CD4-positive, CD25-positive, alpha-beta regulatory T cell (primary cell): ENCODE measurements around the gene ZMIZ2. TPM values are rescaled to one million over a fixed set of nuclear protein-coding genes. Genes with fewer than 3 reads are reported as not detected.
"Not testable (repeated sequence)": the region's sequence is repeated elsewhere in the genome, so short reads cannot be mapped to it uniquely, and the experiment has no call there.

Experiments
- ATAC-seq, 2 donors: fragments of 150-1000 bp; cut with Tn5 transposase; one replicate each; pipeline ENCODE4 v1.10.0; 2021; ENCODE audit warnings: low read depth in 2 of 2, moderate number of reproducible peaks in 2 of 2, moderate library complexity in 1 of 2
- DNase-seq, 3 donors: peaks; one replicate each; pipeline versions ENCODE4 v3.0.0 to v3.0.0-alpha.2; 2012 to 2022; ENCODE audit warnings: mixed read lengths in 1 of 3
- H3K27ac ChIP-seq: one replicate; pipeline ENCODE4 v1.7.0; 2013; ENCODE audit warnings: mild to moderate bottlenecking, low read length; ENCODE audit not compliant: insufficient read depth, poor library complexity, severe bottlenecking
- H3K27me3 ChIP-seq: one replicate; pipeline ENCODE4 v1.7.0; 2013; ENCODE audit warnings: low read length; ENCODE audit not compliant: control insufficient read depth, insufficient read depth
- H3K36me3 ChIP-seq: one replicate; pipeline ENCODE4 v1.7.0; 2013; ENCODE audit warnings: mild to moderate bottlenecking, low read length, moderate library complexity; ENCODE audit not compliant: control insufficient read depth, insufficient read depth
- H3K4me1 ChIP-seq: 2 replicates; pipeline ENCODE4 v1.7.0; 2013; ENCODE audit warnings: mild to moderate bottlenecking, low read length; ENCODE audit not compliant: insufficient read depth, control insufficient read depth, poor library complexity, severe bottlenecking
- H3K4me3 ChIP-seq: one replicate; pipeline ENCODE4 v1.7.0; 2013; ENCODE audit warnings: low read depth, mild to moderate bottlenecking, low read length, moderate library complexity
- H3K9me3 ChIP-seq, 2 experiments: 1 replicate in 1 of 2; 2 replicates in 1 of 2; pipeline ENCODE4 v1.7.0; 2013; ENCODE audit warnings: low read length in 2 of 2, mild to moderate bottlenecking in 1 of 2, moderate library complexity in 1 of 2; ENCODE audit not compliant: control insufficient read depth in 2 of 2
- H3K27ac Mint-ChIP-seq, 3 donors: one replicate each; pipeline ENCODE4 v1.8.0; 2020 to 2022; ENCODE audit warnings: mild to moderate bottlenecking in 3 of 3, mixed read lengths in 3 of 3, moderate library complexity in 2 of 3
- H3K27me3 Mint-ChIP-seq: one replicate; pipeline ENCODE4 v1.8.0; 2022; ENCODE audit warnings: mild to moderate bottlenecking, mixed read lengths
- H3K36me3 Mint-ChIP-seq: one replicate; pipeline ENCODE4 v1.8.0; 2020; ENCODE audit warnings: mixed read lengths
- H3K4me1 Mint-ChIP-seq, 4 donors: one replicate each; pipeline ENCODE4 v1.8.0; 2020 to 2022; ENCODE audit warnings: mixed read lengths in 4 of 4, mild to moderate bottlenecking in 1 of 4
- H3K4me3 Mint-ChIP-seq, 4 donors: one replicate each; pipeline ENCODE4 v1.8.0; 2020 to 2022; ENCODE audit warnings: mild to moderate bottlenecking in 4 of 4, mixed read lengths in 4 of 4, moderate library complexity in 3 of 4
- H3K9me3 Mint-ChIP-seq, 7 donors: one replicate each; pipeline ENCODE4 v1.8.0; 2020 to 2022; ENCODE audit warnings: mixed read lengths in 7 of 7, mild to moderate bottlenecking in 3 of 7, moderate library complexity in 2 of 7
- polyA plus RNA-seq, 4 donors: library from polyadenylated mRNA; unstranded; fragments of 300-500 nt; fragmentation: Illumina TruSeq; gene quantifications; one replicate each; pipeline ENCODE4 v1.2.3, GENCODE V29; 2021
- total RNA-seq: library from RNA; stranded (reverse); gene quantifications from one replicate; pipeline ENCODE4 v1.2.3, GENCODE V29; 2022

Gene ZMIZ2, protein sequence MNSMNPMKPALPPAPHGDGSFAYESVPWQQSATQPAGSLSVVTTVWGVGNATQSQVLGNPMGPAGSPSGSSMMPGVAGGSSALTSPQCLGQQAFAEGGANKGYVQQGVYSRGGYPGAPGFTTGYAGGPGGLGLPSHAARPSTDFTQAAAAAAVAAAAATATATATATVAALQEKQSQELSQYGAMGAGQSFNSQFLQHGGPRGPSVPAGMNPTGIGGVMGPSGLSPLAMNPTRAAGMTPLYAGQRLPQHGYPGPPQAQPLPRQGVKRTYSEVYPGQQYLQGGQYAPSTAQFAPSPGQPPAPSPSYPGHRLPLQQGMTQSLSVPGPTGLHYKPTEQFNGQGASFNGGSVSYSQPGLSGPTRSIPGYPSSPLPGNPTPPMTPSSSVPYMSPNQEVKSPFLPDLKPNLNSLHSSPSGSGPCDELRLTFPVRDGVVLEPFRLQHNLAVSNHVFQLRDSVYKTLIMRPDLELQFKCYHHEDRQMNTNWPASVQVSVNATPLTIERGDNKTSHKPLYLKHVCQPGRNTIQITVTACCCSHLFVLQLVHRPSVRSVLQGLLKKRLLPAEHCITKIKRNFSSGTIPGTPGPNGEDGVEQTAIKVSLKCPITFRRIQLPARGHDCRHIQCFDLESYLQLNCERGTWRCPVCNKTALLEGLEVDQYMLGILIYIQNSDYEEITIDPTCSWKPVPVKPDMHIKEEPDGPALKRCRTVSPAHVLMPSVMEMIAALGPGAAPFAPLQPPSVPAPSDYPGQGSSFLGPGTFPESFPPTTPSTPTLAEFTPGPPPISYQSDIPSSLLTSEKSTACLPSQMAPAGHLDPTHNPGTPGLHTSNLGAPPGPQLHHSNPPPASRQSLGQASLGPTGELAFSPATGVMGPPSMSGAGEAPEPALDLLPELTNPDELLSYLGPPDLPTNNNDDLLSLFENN
- 110 TPM for total RNA-seq
- polyA plus RNA-seq, result 1 to 10 TPM; 2.9 to 5.0 (median 4.4) TPM

DNA sequence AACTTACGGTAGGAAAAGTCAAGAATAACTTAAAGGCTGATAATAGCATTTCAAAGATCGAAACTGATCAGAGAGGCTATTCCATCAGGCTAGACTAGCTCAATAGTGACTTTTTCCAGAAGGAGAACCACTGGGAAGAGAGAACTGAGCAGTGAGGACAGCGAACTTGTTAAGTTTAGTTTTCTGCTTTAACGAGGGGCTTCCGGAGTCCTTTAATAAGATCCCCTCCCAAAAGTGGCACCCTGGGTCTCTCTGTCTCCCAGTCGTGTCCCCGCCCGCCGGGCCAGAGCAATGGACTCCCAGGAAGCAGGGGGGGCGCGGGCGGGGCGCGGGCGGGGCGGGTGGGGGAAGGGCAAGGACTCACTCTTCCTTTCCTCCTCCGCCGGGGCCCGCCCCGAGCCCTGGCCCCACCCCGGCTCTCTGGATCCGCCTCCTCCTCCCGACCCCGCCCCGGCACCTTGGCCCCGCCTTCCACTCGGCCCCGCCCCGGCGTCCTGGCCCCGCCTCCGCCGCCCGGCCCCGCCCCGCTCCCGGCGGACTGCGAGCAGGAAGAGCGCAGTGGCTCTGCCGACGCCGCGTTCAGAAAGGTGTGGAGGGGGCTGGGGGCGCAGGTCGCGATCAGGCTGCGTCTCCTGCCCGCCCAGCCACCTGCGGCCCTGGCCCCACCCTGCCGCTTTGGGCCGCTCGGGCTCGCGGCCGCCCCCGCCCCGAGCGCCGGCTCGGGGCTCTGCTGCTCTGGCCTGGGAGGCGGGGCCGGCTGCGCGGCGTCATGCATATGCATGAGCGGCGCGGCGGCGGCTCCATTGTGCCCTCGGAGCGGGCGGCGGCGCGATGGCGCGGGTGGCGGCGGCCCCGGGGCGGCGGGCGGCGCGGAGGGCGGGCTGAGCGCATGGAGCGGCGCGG, at the start of gene ZMIZ2:
TSS of gene ZMIZ2 (plus strand) at position 803 of the 903 bp plus-strand sequence. CDS start 7,403 bp downstream, outside the sequence.
- H3K4me3 Mint-ChIP-seq, result peak within 1 kb of the TSS; percentile 83 to 94 (median 86)
- no peaks in the 10 kb centered on the region for H3K9me3 ChIP-seq
- H3K27ac ChIP-seq, result peak within 1 kb of the TSS; percentile 91
- H3K9me3 Mint-ChIP-seq, result no peaks in the 10 kb centered on the region
- peak within 1 kb of the TSS; percentile 83 to 93 (median 90) for H3K27ac Mint-ChIP-seq
- no peaks in the 10 kb centered on the region for H3K36me3 Mint-ChIP-seq
- no peaks in the 10 kb centered on the region for H3K27me3 ChIP-seq
- no peaks in the 10 kb centered on the region for H3K36me3 ChIP-seq
- H3K4me1 ChIP-seq, result peaks cover 35% of the 10 kb centered on the region
- peak; percentile 86 to 92 (median 88) for DNase-seq
- peaks cover 4% of the 10 kb centered on the region for H3K27me3 Mint-ChIP-seq
- peak within 1 kb of the TSS; percentile 79 for H3K4me3 ChIP-seq
- ATAC-seq, result peak; percentile 83 to 84
- H3K4me1 Mint-ChIP-seq, result peaks cover 17 to 49% (median 37%) of the 10 kb centered on the region in 4 donors

DNA sequence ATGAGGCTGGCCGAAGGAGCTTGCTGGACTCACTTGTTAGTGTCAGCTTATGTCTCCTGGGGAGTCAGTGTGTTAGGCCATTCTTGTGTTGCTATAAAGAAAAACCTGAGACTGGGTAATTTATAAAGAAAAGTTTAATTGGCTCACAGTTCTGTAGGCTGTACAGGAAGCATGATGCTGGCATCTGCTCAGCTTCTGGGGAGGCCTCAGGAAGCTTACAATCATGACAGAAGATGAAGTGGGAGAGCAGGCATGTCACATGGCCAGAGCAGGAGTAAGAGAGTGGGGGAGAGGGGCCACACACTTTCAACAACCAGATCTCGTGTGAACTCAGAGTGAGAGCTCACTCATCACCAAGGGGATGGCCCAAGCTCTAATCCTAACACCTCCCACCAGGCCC, 49.0 kb upstream of the ZMIZ2 start:
- not testable (repeated sequence) for ATAC-seq, H3K27me3 ChIP-seq, H3K4me3 ChIP-seq, H3K4me1 ChIP-seq, DNase-seq, H3K9me3 ChIP-seq, H3K27ac ChIP-seq, H3K9me3 Mint-ChIP-seq, H3K27me3 Mint-ChIP-seq, H3K4me1 Mint-ChIP-seq
- Mint-ChIP-seq H3K27ac (peak overlapping the region in 1 of 3 donors; percentile 42), H3K4me3 (peak overlapping the region in 1 of 4 donors; percentile 7), H3K36me3 (peaks cover 64% of the 10 kb centered on the region)
- H3K36me3 ChIP-seq, result peaks cover 86% of the 10 kb centered on the region

DNA sequence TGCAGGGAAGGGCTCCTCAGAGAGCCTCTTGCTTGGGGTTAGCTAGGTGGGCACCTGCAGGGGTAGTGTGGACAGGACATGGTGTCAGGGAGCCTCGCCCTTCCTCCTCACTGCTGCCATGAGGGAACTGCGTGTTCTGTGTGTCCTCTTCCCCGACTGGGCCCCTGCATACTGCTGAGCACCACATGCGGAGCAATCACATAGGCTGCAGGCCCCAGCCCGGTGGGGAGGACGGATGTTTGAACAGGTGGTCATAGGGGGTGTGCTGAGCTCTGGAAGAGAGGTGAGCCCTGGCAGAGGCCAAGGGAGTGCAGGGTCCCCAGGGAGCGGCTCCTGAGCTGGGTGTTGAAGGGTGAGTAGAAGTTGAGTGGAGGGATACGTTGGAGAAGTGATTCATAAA, 48.3 kb upstream of the ZMIZ2 start:
- H3K36me3 Mint-ChIP-seq, result peaks cover 63% of the 10 kb centered on the region
- Histone ChIP-seq H3K27me3 (no peaks in the 10 kb centered on the region), H3K4me1 (no peaks in the 10 kb centered on the region), H3K9me3 (no peaks in the 10 kb centered on the region), H3K4me3 (no peak overlapping the region), H3K36me3 (peaks cover 80% of the 10 kb centered on the region), H3K27ac (no peak overlapping the region)
- peak overlapping the region in 2 of 3 donors; percentile 32 to 42 for H3K27ac Mint-ChIP-seq
- H3K4me1 Mint-ChIP-seq, result no peaks in the 10 kb centered on the region
- H3K9me3 Mint-ChIP-seq, result peaks cover 0 to 2% (median 0%) of the 10 kb centered on the region in 7 donors
- H3K4me3 Mint-ChIP-seq, result no peak overlapping the region
- no peak for DNase-seq
- ATAC-seq, result no peak
- no peaks in the 10 kb centered on the region for H3K27me3 Mint-ChIP-seq

DNA sequence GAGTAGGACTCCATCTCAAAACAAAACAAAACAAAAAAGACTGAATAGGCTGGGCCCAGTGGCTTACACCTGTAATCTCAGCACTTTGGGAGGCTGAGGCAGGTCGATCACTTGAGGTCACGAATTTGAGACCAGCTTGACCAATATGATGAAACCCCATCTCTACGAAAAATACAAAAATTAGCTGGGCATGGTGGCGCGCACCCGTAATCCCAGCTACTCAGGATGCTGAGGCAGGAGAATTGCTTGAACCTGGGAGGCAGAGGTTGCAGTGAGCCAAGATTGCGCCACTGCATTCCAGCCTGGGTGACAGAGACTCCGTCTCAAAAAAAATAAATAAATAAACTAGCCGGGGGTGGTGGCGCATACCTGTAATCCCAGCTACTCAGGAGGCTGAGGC, 45.3 kb upstream of the ZMIZ2 start:
- peaks cover 42% of the 10 kb centered on the region for H3K36me3 Mint-ChIP-seq
- not testable (repeated sequence) for H3K9me3 ChIP-seq, DNase-seq, ATAC-seq, H3K27ac Mint-ChIP-seq, H3K4me1 Mint-ChIP-seq, H3K27me3 ChIP-seq, H3K9me3 Mint-ChIP-seq, H3K27ac ChIP-seq, H3K4me3 ChIP-seq, H3K4me3 Mint-ChIP-seq, H3K4me1 ChIP-seq, H3K27me3 Mint-ChIP-seq
- H3K36me3 ChIP-seq, result peaks cover 68% of the 10 kb centered on the region

DNA sequence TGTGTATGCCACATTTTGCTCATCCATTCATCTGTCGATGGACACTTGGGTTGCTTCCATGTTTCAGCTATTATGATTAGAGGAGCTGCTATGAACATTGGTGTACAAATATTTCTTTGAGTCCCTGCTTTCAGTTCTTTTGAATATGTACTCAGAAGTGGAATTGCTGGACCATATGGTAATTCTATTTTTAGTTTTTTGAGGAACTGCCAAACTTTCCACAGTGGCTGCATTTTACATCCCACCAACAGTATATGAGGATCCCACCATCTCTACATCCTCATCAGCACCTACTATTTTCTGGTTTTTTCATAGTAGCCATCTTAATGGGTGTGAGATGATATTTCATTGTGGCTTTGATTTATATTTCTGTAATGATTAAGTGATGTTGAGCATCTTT, 44.7 kb upstream of the ZMIZ2 start:
- ATAC-seq (no peak), DNase-seq (no peak)
- no peaks in the 10 kb centered on the region for H3K4me1 Mint-ChIP-seq
- Histone ChIP-seq H3K4me1 (no peaks in the 10 kb centered on the region), H3K27me3 (no peaks in the 10 kb centered on the region), H3K9me3 (no peaks in the 10 kb centered on the region), H3K36me3 (peaks cover 69% of the 10 kb centered on the region), H3K4me3 (no peak overlapping the region), H3K27ac (no peak overlapping the region)
- no peak overlapping the region for H3K27ac Mint-ChIP-seq
- H3K36me3 Mint-ChIP-seq, result peaks cover 42% of the 10 kb centered on the region
- H3K4me3 Mint-ChIP-seq, result no peak overlapping the region
- no peaks in the 10 kb centered on the region for H3K27me3 Mint-ChIP-seq
- peaks cover 0 to 2% (median 0%) of the 10 kb centered on the region in 7 donors for H3K9me3 Mint-ChIP-seq

DNA sequence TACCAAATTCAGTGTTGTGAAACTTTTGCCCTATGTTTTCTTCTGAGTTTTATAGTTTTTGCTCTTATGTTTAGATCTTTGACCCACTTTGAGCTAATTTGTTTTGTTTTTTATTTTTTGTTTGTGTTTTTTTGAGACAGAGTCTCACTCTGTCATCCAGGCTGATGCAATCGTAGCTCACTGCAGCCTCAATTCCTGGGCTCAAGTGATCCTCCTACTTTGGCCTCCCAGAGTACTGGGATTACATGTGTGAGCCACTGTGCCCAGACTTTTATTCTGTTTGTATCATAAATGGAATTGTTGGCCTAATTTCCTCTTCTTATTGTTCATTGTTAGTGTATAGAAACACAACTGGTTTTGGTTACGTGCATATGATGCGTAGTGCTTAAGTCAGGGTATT, 43.2 kb upstream of the ZMIZ2 start:
- H3K27ac ChIP-seq, result no peak overlapping the region
- H3K27ac Mint-ChIP-seq, result no peak overlapping the region
- no peaks in the 10 kb centered on the region for H3K27me3 Mint-ChIP-seq
- H3K4me1 ChIP-seq, result no peaks in the 10 kb centered on the region
- peaks cover 61% of the 10 kb centered on the region for H3K36me3 ChIP-seq
- DNase-seq (no peak), ATAC-seq (no peak)
- peaks cover 0 to 2% (median 0%) of the 10 kb centered on the region in 7 donors for H3K9me3 Mint-ChIP-seq
- H3K4me3 ChIP-seq, result no peak overlapping the region
- no peaks in the 10 kb centered on the region for H3K9me3 ChIP-seq
- peaks cover 42% of the 10 kb centered on the region for H3K36me3 Mint-ChIP-seq
- H3K4me1 Mint-ChIP-seq, result peaks cover 0 to 7% (median 1%) of the 10 kb centered on the region in 4 donors
- no peak overlapping the region for H3K4me3 Mint-ChIP-seq
- H3K27me3 ChIP-seq, result no peaks in the 10 kb centered on the region
